K562 (cell line): Measurements from ENCODE around the gene EZH2. TPM values are rescaled to one million over a fixed set of nuclear protein-coding genes. Genes with fewer than 3 reads are reported as not detected.

ENCODE experiments used
- CEBPB ChIP-seq: fragments of 450-650 bp; IDR thresholded peaks from 2 replicates; pipeline ENCODE4 v1.6.1; 2016; ENCODE audit warnings: missing genetic modification characterization, missing compliant biosample characterization
- CTCFL ChIP-seq: IDR thresholded peaks from 2 replicates; pipeline ENCODE4 v1.6.1; 2011; ENCODE audit warnings: borderline replicate concordance, low read depth, mild to moderate bottlenecking, moderate library complexity, low read length; ENCODE audit not compliant: insufficient read depth, poor library complexity, severe bottlenecking
- ERF ChIP-seq: fragments of 450-650 bp; formaldehyde crosslinking; IDR thresholded peaks from 2 replicates; pipeline ENCODE4 v1.4.0; 2020; ENCODE audit warnings: mild to moderate bottlenecking, mixed read lengths
- GABPA ChIP-seq: fragments of 200-800 bp; sonication (Bioruptor generic); conservative IDR thresholded peaks from 2 replicates; pipeline ENCODE4 v1.6.1; 2016; ENCODE audit warnings: low read depth, missing genetic modification characterization, missing compliant biosample characterization
- HEY1 ChIP-seq: fragments of 250-450 bp; sonication (Bioruptor Pico); IDR thresholded peaks from 2 replicates; pipeline ENCODE4 v1.5.0; 2020; ENCODE audit warnings: mild to moderate bottlenecking, moderate library complexity, borderline replicate concordance
- MAFG ChIP-seq: fragments of 450-650 bp; conservative IDR thresholded peaks from 2 replicates; pipeline ENCODE4 v1.6.1; 2016; ENCODE audit warnings: missing genetic modification characterization, missing compliant biosample characterization
- MTA1 ChIP-seq: fragments of 450-650 bp; IDR thresholded peaks from 2 replicates; pipeline ENCODE4 v1.6.1; 2017; ENCODE audit warnings: borderline replicate concordance
- NR2C1 ChIP-seq, 2 experiments: fragments of 450-650 bp; IDR thresholded peaks; 2 replicates each; pipeline ENCODE4 v1.6.1; 2017; ENCODE audit warnings: mild to moderate bottlenecking in 2 of 2, antibody characterized with exemption in 1 of 2, inconsistent platforms in 1 of 2, missing compliant biosample characterization in 1 of 2, missing genetic modification characterization in 1 of 2
- POLR2G ChIP-seq: fragments of 200-400 bp; formaldehyde crosslinking; IDR thresholded peaks from 2 replicates; pipeline ENCODE4 v1.6.1; 2017; ENCODE audit warnings: low read depth, mild to moderate bottlenecking, antibody characterized with exemption, low read length, moderate library complexity
- RNF219 ChIP-seq: fragments of 250-450 bp; sonication (Bioruptor Pico); IDR thresholded peaks from 2 replicates; pipeline ENCODE4 v1.5.0; 2022; ENCODE audit warnings: mild to moderate bottlenecking
- SIRT6 ChIP-seq: IDR thresholded peaks from one replicate; pipeline ENCODE4 v1.6.1; 2012; ENCODE audit warnings: low read depth, mild to moderate bottlenecking, control low read depth, inconsistent platforms, low read length, moderate library complexity
- TRIM25 ChIP-seq: fragments of 450-650 bp; IDR thresholded peaks from 2 replicates; pipeline ENCODE4 v1.7.0; 2016; ENCODE audit warnings: borderline replicate concordance
- ZBTB1 ChIP-seq: sonication (generic); formaldehyde crosslinking; IDR thresholded peaks from 2 replicates; pipeline ENCODE4 v1.8.1; 2023; ENCODE audit warnings: missing genetic modification reagents, low read depth, mild to moderate bottlenecking, borderline replicate concordance
- ZNF121 ChIP-seq: sonication (generic); formaldehyde crosslinking; conservative IDR thresholded peaks from 2 replicates; pipeline ENCODE4 v1.8.0; 2022; ENCODE audit warnings: missing genetic modification reagents
- ZNF197 ChIP-seq: fragments of 200-800 bp; sonication (Bioruptor generic); IDR thresholded peaks from 2 replicates; pipeline ENCODE4 v1.6.1; 2016; ENCODE audit warnings: low read depth, missing genetic modification characterization, missing compliant biosample characterization
- ZNF212 ChIP-seq: fragments of 450-650 bp; formaldehyde crosslinking; IDR thresholded peaks from 2 replicates; pipeline ENCODE4 v1.4.0; 2020; ENCODE audit warnings: mild to moderate bottlenecking
- ZNF347 ChIP-seq: fragments of 450-650 bp; formaldehyde crosslinking; IDR thresholded peaks from 2 replicates; pipeline ENCODE4 v1.4.0; 2020; ENCODE audit warnings: low read depth, mild to moderate bottlenecking, moderate library complexity
- ZNF512 ChIP-seq: IDR thresholded peaks from 2 replicates; pipeline ENCODE4 v1.6.1; 2016; ENCODE audit warnings: missing genetic modification characterization, missing compliant biosample characterization
- ZNF707 ChIP-seq: fragments of 250-450 bp; sonication (Bioruptor Pico); conservative IDR thresholded peaks from 2 replicates; pipeline ENCODE4 v1.8.0; 2022; ENCODE audit warnings: inconsistent platforms, mild to moderate bottlenecking, moderate library complexity
- ZSCAN32 ChIP-seq: fragments of 450-650 bp; formaldehyde crosslinking; IDR thresholded peaks from 2 replicates; pipeline ENCODE4 v1.4.0; 2020; ENCODE audit warnings: mild to moderate bottlenecking, moderate library complexity
- polyA plus RNA-seq, 8 experiments: library from polyadenylated mRNA; depleted of rRNA in 4 of 8; stranded (reverse) in 5 of 8; unstranded in 3 of 8; fragments of >200 nt; fragmentation: Nextera tagmentation in 2 of 8; fragmentation: Illumina TruSeq in 1 of 8; extraction: Ambion mirVana in 2 of 8; extraction: Trizol in 1 of 8; gene quantifications; 2 replicates each; pipeline versions ENCODE4 v1.2.1 to v1.2.3, GENCODE V29; 2011 to 2014; ENCODE audit warnings: inconsistent platforms in 1 of 8, missing spikeins in 1 of 8
- total RNA-seq, 7 experiments: library from RNA; depleted of rRNA in 6 of 7; stranded (reverse); fragments of >200 nt in 6 of 7; fragmentation: Illumina TruSeq in 2 of 7; extraction: Trizol in 2 of 7; gene quantifications; 2 replicates each; pipeline versions ENCODE4 v1.2.1 to v1.2.3, GENCODE V29; 2011 to 2021; ENCODE audit warnings: low replicate concordance in 1 of 7

The EZH2 gene
- total and polyA plus RNA-seq, 9 of the 15 experiments (the other 6 are each of a cell fraction or from before 2014, with no cell fraction given), result 48.7 to 175 (median 98.6) TPM

GRCh38 chr7:148884299-148885022 lies 370 bp upstream of the EZH2 start (continued):
- TF ChIP-seq GABPA (tag), result peak; percentile 52; the same call in 1 of the 2 replicates
- TF ChIP-seq RNF219 (CRISPR knock-in tag), result no peak
- no peak for TF ChIP-seq CTCFL
- TF ChIP-seq ZNF707 (CRISPR knock-in tag), result no peak
- no peak for TF ChIP-seq ZNF197 (CRISPR knock-in tag)
- no peak for TF ChIP-seq ZSCAN32
- no peak for TF ChIP-seq ZNF347 (CRISPR knock-in tag)
- TF ChIP-seq ZBTB1, result peak; percentile 96
- no peak for TF ChIP-seq ZNF121
- TF ChIP-seq MTA1, result no peak
- peak; percentile 95 for TF ChIP-seq POLR2G
- no peak; the same call in 1 of the 2 replicates for TF ChIP-seq ZNF212 (CRISPR knock-in tag)
- no peak for TF ChIP-seq SIRT6
- TF ChIP-seq MAFG, result no peak
- TF ChIP-seq CEBPB (tag), result no peak
- TF ChIP-seq ERF (CRISPR knock-in tag), result peak; percentile 79; the same call in 1 of the 2 replicates
- TF ChIP-seq ZNF512 (tag), result no peak
- no peak for TF ChIP-seq HEY1
- TF ChIP-seq NR2C1 (IDR thresholded peaks at IDR 0.05), result no peak
- no peak for TF ChIP-seq NR2C1 (tag; IDR thresholded peaks at IDR 0.05)
- no peak for TF ChIP-seq TRIM25
